H1 (cell line): Measurements from ENCODE around the gene SLC2A1. TPM values are rescaled to one million over a fixed set of nuclear protein-coding genes. Genes with fewer than 3 reads are reported as not detected.

Experiments used
- CTCF ChIA-PET: fragments of 300-600 bp; sonication (Branson Sonifier 250); formaldehyde crosslinking; loops from one replicate; lab custom pipeline; 2021; ENCODE audit not compliant: partially characterized antibody; lab: Charles Lee
- POLR2A ChIA-PET: fragments of 300-600 bp; sonication (Branson Sonifier 250); formaldehyde crosslinking; loops from one replicate; lab custom pipeline; 2021; ENCODE audit warnings: inconsistent platforms; ENCODE audit not compliant: partially characterized antibody; lab: Charles Lee
- DNase-seq, 2 experiments: peaks; one replicate each; pipeline versions ENCODE4 v3.0.0 to v3.0.0-alpha.2; 2010 to 2022; ENCODE audit warnings: low spot score in 2 of 2, low read depth in 1 of 2, mixed read lengths in 1 of 2
- FAIRE-seq: peaks from 2 replicates; lab custom pipeline; 2011; peaks lifted over from hg19 to GRCh38; lab: Jason Lieb, UNC
- H2AFZ ChIP-seq: 2 replicates; pipeline ENCODE4 v1.8.1; 2012; ENCODE audit warnings: low read length, inconsistent platforms
- H2AK5ac ChIP-seq: 2 replicates; pipeline ENCODE4 v1.6.1; 2013; ENCODE audit warnings: low read depth, low read length
- H2BK120ac ChIP-seq: replicated peaks from 2 replicates; pipeline ENCODE3; 2013; ENCODE audit warnings: low read depth, low read length, inconsistent platforms
- H2BK12ac ChIP-seq: 2 replicates; pipeline ENCODE4 v1.6.1; 2013; ENCODE audit warnings: low read depth, low read length
- H2BK15ac ChIP-seq: 2 replicates; pipeline ENCODE4 v1.6.1; 2013; ENCODE audit warnings: low read length
- H2BK20ac ChIP-seq: 2 replicates; pipeline ENCODE4 v1.6.1; 2013; ENCODE audit warnings: low read length
- H2BK5ac ChIP-seq: 2 replicates; pipeline ENCODE4 v1.6.1; 2013; ENCODE audit warnings: low read depth, low read length
- H3K14ac ChIP-seq: 2 replicates; pipeline ENCODE4 v1.6.1; 2013; ENCODE audit warnings: inconsistent platforms; ENCODE audit not compliant: insufficient read length
- H3K18ac ChIP-seq: 2 replicates; pipeline ENCODE4 v1.6.1; 2013; ENCODE audit warnings: low read length; ENCODE audit errors: extremely low read depth
- H3K23ac ChIP-seq: 2 replicates; pipeline ENCODE4 v1.6.1; 2013; ENCODE audit warnings: inconsistent platforms; ENCODE audit not compliant: insufficient read length
- H3K23me2 ChIP-seq: 2 replicates; pipeline ENCODE4 v1.6.1; 2013; ENCODE audit warnings: low read depth, low read length
- H3K27ac ChIP-seq: 2 replicates; pipeline ENCODE4 v1.6.1; 2011; ENCODE audit warnings: low read depth, low read length, inconsistent platforms
- H3K27me3 ChIP-seq, 4 experiments: replicated peaks in 1 of 4; 1 replicate in 1 of 4; 2 replicates in 3 of 4; pipeline versions ENCODE4 v1.6.1 to v1.8.1; 2011 to 2013; ENCODE audit warnings: low read length in 3 of 4, mild to moderate bottlenecking in 3 of 4, inconsistent platforms in 2 of 4, mixed read lengths in 2 of 4, moderate library complexity in 1 of 4; ENCODE audit not compliant: control insufficient read depth in 3 of 4, insufficient read depth in 3 of 4; ENCODE audit errors: extremely low read depth in 1 of 4
- H3K36me3 ChIP-seq, 4 experiments: 2 replicates each; pipeline versions ENCODE4 v1.6.1 to v1.8.1; 2011 to 2013; ENCODE audit warnings: mild to moderate bottlenecking in 4 of 4, low read length in 3 of 4, moderate library complexity in 2 of 4, control low read depth in 1 of 4, inconsistent platforms in 1 of 4; ENCODE audit not compliant: insufficient read depth in 4 of 4, control insufficient read depth in 2 of 4
- H3K4ac ChIP-seq: replicated peaks from 2 replicates; pipeline ENCODE3; 2013; ENCODE audit warnings: low read length, low read depth, mixed read lengths, inconsistent platforms; ENCODE audit not compliant: insufficient read length
- H3K4me1 ChIP-seq, 4 experiments: replicated peaks in 1 of 4; 1 replicate in 1 of 4; 2 replicates in 3 of 4; pipeline versions ENCODE4 v1.6.1 to v1.8.1; 2011 to 2013; ENCODE audit warnings: low read length in 3 of 4, inconsistent platforms in 2 of 4, mixed read lengths in 1 of 4; ENCODE audit not compliant: insufficient read depth in 4 of 4, control insufficient read depth in 3 of 4
- H3K4me2 ChIP-seq, 2 experiments: 2 replicates each; pipeline versions ENCODE4 v1.6.1 to v1.8.1; 2011 to 2013; ENCODE audit warnings: low read depth in 2 of 2, low read length in 2 of 2, control low read depth in 1 of 2, inconsistent platforms in 1 of 2, mild to moderate bottlenecking in 1 of 2; ENCODE audit not compliant: insufficient read depth in 1 of 2
- H3K4me3 ChIP-seq, 4 experiments: fragments of 200-600, 300-600 bp in 1 of 4; sonication (generic), shearing (Covaris generic), sonication (Bioruptor Twin) in 1 of 4; 2 replicates each; pipeline versions ENCODE4 v1.5.1 to v1.8.1; 2011 to 2016; ENCODE audit warnings: low read length in 4 of 4, low read depth in 3 of 4, control low read depth in 2 of 4, inconsistent platforms in 2 of 4, mild to moderate bottlenecking in 2 of 4, mixed read lengths in 1 of 4, moderate library complexity in 1 of 4; ENCODE audit not compliant: insufficient read depth in 2 of 4; ENCODE audit errors: extremely low read depth in 1 of 4
- H3K56ac ChIP-seq: replicated peaks from 2 replicates; pipeline ENCODE3; 2013; ENCODE audit warnings: low read depth, mild to moderate bottlenecking, mixed read lengths, low read length, inconsistent platforms; ENCODE audit not compliant: insufficient read length
- H3K79me1 ChIP-seq: 2 replicates; pipeline ENCODE4 v1.6.1; 2013; ENCODE audit warnings: low read depth, low read length, control low read depth
- H3K79me2 ChIP-seq, 2 experiments: 2 replicates each; pipeline versions ENCODE4 v1.6.1 to v1.8.1; 2012 to 2013; ENCODE audit warnings: low read length in 2 of 2, mild to moderate bottlenecking in 2 of 2, inconsistent platforms in 1 of 2; ENCODE audit not compliant: insufficient read depth in 2 of 2, control insufficient read depth in 1 of 2
- H3K9ac ChIP-seq, 4 experiments: replicated peaks in 1 of 4; 1 replicate in 1 of 4; 2 replicates in 3 of 4; pipeline versions ENCODE4 v1.6.1 to v1.8.1; 2011 to 2013; ENCODE audit warnings: low read depth in 3 of 4, low read length in 3 of 4, control low read depth in 2 of 4, mild to moderate bottlenecking in 2 of 4, moderate library complexity in 2 of 4, inconsistent platforms in 1 of 4; ENCODE audit errors: extremely low read depth in 1 of 4
- H3K9me3 ChIP-seq, 2 experiments: 2 replicates each; pipeline versions ENCODE4 v1.6.1 to v1.8.1; 2012 to 2013; ENCODE audit warnings: mild to moderate bottlenecking in 2 of 2, moderate library complexity in 2 of 2, control low read depth in 1 of 2, inconsistent platforms in 1 of 2, low read depth in 1 of 2, low read length in 1 of 2, mixed read lengths in 1 of 2; ENCODE audit not compliant: insufficient read depth in 2 of 2
- H4K20me1 ChIP-seq, 2 experiments: replicated peaks in 1 of 2; 2 replicates each; pipeline versions ENCODE3 to v1.8.1; 2011 to 2013; ENCODE audit warnings: inconsistent platforms in 2 of 2, low read length in 2 of 2, mild to moderate bottlenecking in 1 of 2; ENCODE audit not compliant: insufficient read depth in 2 of 2, control insufficient read depth in 1 of 2
- H4K5ac ChIP-seq: 2 replicates; pipeline ENCODE4 v1.6.1; 2013; ENCODE audit warnings: low read length, low read depth, mixed read lengths, inconsistent platforms; ENCODE audit not compliant: insufficient read length
- H4K8ac ChIP-seq: 2 replicates; pipeline ENCODE4 v1.8.0; 2013; ENCODE audit warnings: mild to moderate bottlenecking, moderate library complexity, low read length, inconsistent platforms; ENCODE audit not compliant: insufficient read depth; ENCODE audit errors: extremely low read depth
- H4K91ac ChIP-seq: replicated peaks from 2 replicates; pipeline ENCODE3; 2013; ENCODE audit warnings: low read length, mixed read lengths, inconsistent platforms; ENCODE audit not compliant: insufficient read length
- CTCF ChIP-seq, 3 experiments: IDR thresholded peaks; 1 replicate in 2 of 3; 2 replicates in 1 of 3; pipeline versions ENCODE4 v1.5.1 to v1.6.1; 2011; ENCODE audit warnings: low read length in 3 of 3, mild to moderate bottlenecking in 3 of 3, inconsistent platforms in 2 of 3, low read depth in 1 of 3, moderate library complexity in 1 of 3; ENCODE audit not compliant: insufficient read depth in 1 of 3; ENCODE audit errors: control extremely low read depth in 1 of 3
- EP300 ChIP-seq, 2 experiments: IDR thresholded peaks; 1 replicate in 1 of 2; 2 replicates in 1 of 2; pipeline ENCODE4 v1.6.1; 2011 to 2012; ENCODE audit warnings: low read depth in 2 of 2, low read length in 2 of 2, mild to moderate bottlenecking in 2 of 2, borderline replicate concordance in 1 of 2, inconsistent platforms in 1 of 2, moderate library complexity in 1 of 2
- KDM4A ChIP-seq: IDR thresholded peaks from one replicate; pipeline ENCODE4 v1.7.1; 2012; ENCODE audit warnings: low read depth, mild to moderate bottlenecking, moderate library complexity, low read length, inconsistent platforms; ENCODE audit not compliant: severe bottlenecking
- RAD21 ChIP-seq, 2 experiments: IDR thresholded peaks in 1 of 2; conservative IDR thresholded peaks in 1 of 2; 2 replicates each; pipeline ENCODE4 v1.6.1; 2011; ENCODE audit warnings: low read depth in 2 of 2, low read length in 2 of 2, improper control_type of control experiment in 1 of 2, inconsistent platforms in 1 of 2, mild to moderate bottlenecking in 1 of 2, moderate library complexity in 1 of 2
- WGBS, 2 experiments: shearing (Covaris generic) in 1 of 2; methylation state at CpG; one replicate each; pipeline versions ENCODE4 v1.1.6 to v1.1.7; 2013 to 2015; ENCODE audit warnings: low lambda C conversion rate in 2 of 2, mixed read lengths in 2 of 2, inconsistent platforms in 1 of 2, low coverage in 1 of 2, missing lambda C conversion rate in 1 of 2; ENCODE audit not compliant: insufficient replicate concordance in 2 of 2, insufficient coverage in 1 of 2, insufficient read length in 1 of 2; ENCODE audit errors: extremely low coverage in 1 of 2, missing lambda C conversion rate in 1 of 2; 5-methylcytosine and 5-hydroxymethylcytosine counted together
- polyA plus RNA-seq, 7 experiments: library from polyadenylated mRNA; depleted of rRNA in 3 of 7; stranded (reverse) in 5 of 7; unstranded in 2 of 7; fragments of >200 nt in 5 of 7; fragments of 200-250 nt in 2 of 7; gene quantifications; 1 replicate in 5 of 7; 2 replicates in 1 of 7; 4 replicates in 1 of 7; pipeline versions ENCODE4 v1.2.1 to v1.2.3, GENCODE V29; 2011 to 2013; ENCODE audit warnings: missing spikeins in 2 of 7, mixed read lengths in 2 of 7
- total RNA-seq: library from RNA; stranded (reverse); fragmentation: NEBNext Ultra II Directional; extraction: Animal tissue kit (Norgen Biotek cat#: 25700); gene quantifications from 2 replicates; pipeline ENCODE4 v1.2.1, GENCODE V29; 2021
- TF ChIP-seq, protein P1 (sequence below): IDR thresholded peaks from 2 replicates; pipeline ENCODE4 v1.6.1; 2012; ENCODE audit warnings: low read length, inconsistent platforms

Gene SLC2A1
- total and polyA plus RNA-seq, 2 of the 8 experiments (the other 6 are each of a cell fraction or from before 2014, with no cell fraction given): 230 to 308 TPM

GRCh38 chr1:42940851-42941639, 17.6 kb downstream of the SLC2A1 start:
- Histone ChIP-seq H3K14ac (no peak overlapping the region), H4K20me1 (peaks cover 64 to 73% of the 10 kb centered on the region in 2 experiments), H3K9ac (no peak overlapping the region), H3K4me3 (no peak overlapping the region), H2BK15ac (no peak overlapping the region), H3K23ac (no peak overlapping the region), H3K9me3 (no peaks in the 10 kb centered on the region), H2BK120ac (no peak overlapping the region), H4K91ac (no peak overlapping the region), H2BK5ac (no peak overlapping the region), H2BK20ac (no peak overlapping the region), H3K79me1 (peaks cover 31% of the 10 kb centered on the region), H4K8ac (no peak overlapping the region), H4K5ac (no peak overlapping the region), H3K4me1 (peaks cover 3 to 29% (median 16%) of the 10 kb centered on the region in 4 experiments; a peak in 6 of 7 replicates), H3K18ac (no peak overlapping the region), H3K4me2 (no peak overlapping the region), H3K4ac (no peak overlapping the region), H2AFZ (no peak overlapping the region), H3K27me3 (no peaks in the 10 kb centered on the region), H2BK12ac (no peak overlapping the region), H3K36me3 (peaks cover 33 to 83% (median 67%) of the 10 kb centered on the region in 4 experiments), H3K23me2 (no peaks in the 10 kb centered on the region), H3K56ac (no peak overlapping the region), H2AK5ac (no peak overlapping the region), H3K27ac (no peak overlapping the region), H3K79me2 (peaks cover 21 to 100% of the 10 kb centered on the region in 2 experiments; a peak in 3 of 4 replicates)
- FAIRE-seq: no peak
- no peak for DNase-seq
- ChIA-PET CTCF (interaction anchor here (0.7 to 2.9 kb wide), 7 partner anchors 9 to 131 kb away, joined by 3 to 24 read pairs (median 4); no protein-coding TSS in a partner anchor), POLR2A (interaction anchor here (1.1 to 3.7 kb wide), 7 partner anchors 9 to 127 kb away, joined by 3 to 26 read pairs (median 8); no protein-coding TSS in a partner anchor)
- WGBS, 2 experiments: 91% methylated on average over 14 of the region's 14 CpGs; no CpG with 5 or more reads in 1 of the 2 experiments
- TF ChIP-seq CTCF (IDR thresholded peaks at IDR 0.05; ENCODE audit: control extremely low read depth in 1 of 3, insufficient read depth in 1 of 3, low read depth in 1 of 3, low read length in 3 of 3) (no peak), EP300 (IDR thresholded peaks at IDR 0.05; ENCODE audit: borderline replicate concordance in 1 of 2, low read depth in 2 of 2, low read length in 2 of 2) (no peak), KDM4A (no peak), RAD21 (IDR thresholded peaks at IDR 0.05 in 1 of 2, conservative IDR thresholded peaks at IDR 0.05 in 1 of 2; ENCODE audit: low read depth in 2 of 2, low read length in 2 of 2) (no peak)
- TF ChIP-seq, protein P1, sequence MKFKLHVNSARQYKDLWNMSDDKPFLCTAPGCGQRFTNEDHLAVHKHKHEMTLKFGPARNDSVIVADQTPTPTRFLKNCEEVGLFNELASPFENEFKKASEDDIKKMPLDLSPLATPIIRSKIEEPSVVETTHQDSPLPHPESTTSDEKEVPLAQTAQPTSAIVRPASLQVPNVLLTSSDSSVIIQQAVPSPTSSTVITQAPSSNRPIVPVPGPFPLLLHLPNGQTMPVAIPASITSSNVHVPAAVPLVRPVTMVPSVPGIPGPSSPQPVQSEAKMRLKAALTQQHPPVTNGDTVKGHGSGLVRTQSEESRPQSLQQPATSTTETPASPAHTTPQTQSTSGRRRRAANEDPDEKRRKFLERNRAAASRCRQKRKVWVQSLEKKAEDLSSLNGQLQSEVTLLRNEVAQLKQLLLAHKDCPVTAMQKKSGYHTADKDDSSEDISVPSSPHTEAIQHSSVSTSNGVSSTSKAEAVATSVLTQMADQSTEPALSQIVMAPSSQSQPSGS: no peak
